DND-41 (cell line): ENCODE results near the gene TMEM38B.

Experiments
- CTCF ChIP-seq: IDR thresholded peaks from 2 replicates; pipeline ENCODE4 v1.5.1; 2012; ENCODE audit warnings: borderline replicate concordance, low read length, moderate library complexity, mild to moderate bottlenecking; ENCODE audit not compliant: poor library complexity, severe bottlenecking; ENCODE audit errors: extremely low read depth
- EZH2 ChIP-seq: IDR thresholded peaks from 3 replicates; pipeline ENCODE4 v1.6.1; 2012; ENCODE audit warnings: borderline replicate concordance, low read depth, mild to moderate bottlenecking, moderate library complexity, low read length, inconsistent platforms; ENCODE audit not compliant: severe bottlenecking

- TF ChIP-seq EZH2 = no peak
- no peak for TF ChIP-seq CTCF
Observed at GRCh38 chr9:105713260-105714019, 19.1 kb downstream of the TMEM38B start.
